Omental fat pad (tissue), 4 donors: ENCODE data around the gene SGO2. TPM values are rescaled to one million over a fixed set of nuclear protein-coding genes. Genes with fewer than 3 reads are reported as not detected.

ENCODE experiments used
- ATAC-seq: fragments of 150-250 bp; one replicate; pipeline ENCODE4 v1.9.1; 2016; ENCODE audit warnings: mild to moderate bottlenecking, moderate library complexity; ENCODE audit not compliant: low FRiP score
- DNase-seq: peaks from one replicate; pipeline ENCODE4 v3.0.0-alpha.2; 2019; ENCODE audit warnings: low spot score
- CTCF ChIP-seq, 3 donors: fragments of 450-650 bp; IDR thresholded peaks; one replicate each; pipeline ENCODE4 v1.5.1; 2016 to 2017; ENCODE audit warnings: antibody characterized with exemption in 3 of 3, mild to moderate bottlenecking in 3 of 3, moderate library complexity in 2 of 3
- total RNA-seq, 4 donors: library from RNA; depleted of rRNA; stranded (reverse); fragments of >200 nt; gene quantifications; one replicate each; pipeline ENCODE4 v1.1.0, GENCODE V29; 2016

SGO2 gene, protein sequence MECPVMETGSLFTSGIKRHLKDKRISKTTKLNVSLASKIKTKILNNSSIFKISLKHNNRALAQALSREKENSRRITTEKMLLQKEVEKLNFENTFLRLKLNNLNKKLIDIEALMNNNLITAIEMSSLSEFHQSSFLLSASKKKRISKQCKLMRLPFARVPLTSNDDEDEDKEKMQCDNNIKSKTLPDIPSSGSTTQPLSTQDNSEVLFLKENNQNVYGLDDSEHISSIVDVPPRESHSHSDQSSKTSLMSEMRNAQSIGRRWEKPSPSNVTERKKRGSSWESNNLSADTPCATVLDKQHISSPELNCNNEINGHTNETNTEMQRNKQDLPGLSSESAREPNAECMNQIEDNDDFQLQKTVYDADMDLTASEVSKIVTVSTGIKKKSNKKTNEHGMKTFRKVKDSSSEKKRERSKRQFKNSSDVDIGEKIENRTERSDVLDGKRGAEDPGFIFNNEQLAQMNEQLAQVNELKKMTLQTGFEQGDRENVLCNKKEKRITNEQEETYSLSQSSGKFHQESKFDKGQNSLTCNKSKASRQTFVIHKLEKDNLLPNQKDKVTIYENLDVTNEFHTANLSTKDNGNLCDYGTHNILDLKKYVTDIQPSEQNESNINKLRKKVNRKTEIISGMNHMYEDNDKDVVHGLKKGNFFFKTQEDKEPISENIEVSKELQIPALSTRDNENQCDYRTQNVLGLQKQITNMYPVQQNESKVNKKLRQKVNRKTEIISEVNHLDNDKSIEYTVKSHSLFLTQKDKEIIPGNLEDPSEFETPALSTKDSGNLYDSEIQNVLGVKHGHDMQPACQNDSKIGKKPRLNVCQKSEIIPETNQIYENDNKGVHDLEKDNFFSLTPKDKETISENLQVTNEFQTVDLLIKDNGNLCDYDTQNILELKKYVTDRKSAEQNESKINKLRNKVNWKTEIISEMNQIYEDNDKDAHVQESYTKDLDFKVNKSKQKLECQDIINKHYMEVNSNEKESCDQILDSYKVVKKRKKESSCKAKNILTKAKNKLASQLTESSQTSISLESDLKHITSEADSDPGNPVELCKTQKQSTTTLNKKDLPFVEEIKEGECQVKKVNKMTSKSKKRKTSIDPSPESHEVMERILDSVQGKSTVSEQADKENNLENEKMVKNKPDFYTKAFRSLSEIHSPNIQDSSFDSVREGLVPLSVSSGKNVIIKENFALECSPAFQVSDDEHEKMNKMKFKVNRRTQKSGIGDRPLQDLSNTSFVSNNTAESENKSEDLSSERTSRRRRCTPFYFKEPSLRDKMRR
- 10 to 100 TPM in 2 of 4 donors, 1 to 10 TPM in 2; 4.7 to 18.7 (median 9.5) TPM for total RNA-seq

GRCh38 chr2:200525882-200526651 is at the start of gene SGO2:
Gene SGO2, plus strand, starts transcription at chr2:200526207. Its CDS starts 6,769 bp downstream, at chr2:200532976.
- TF ChIP-seq CTCF (IDR thresholded peaks at IDR 0.05): no peak
- ATAC-seq: peak; percentile 99

DNA sequence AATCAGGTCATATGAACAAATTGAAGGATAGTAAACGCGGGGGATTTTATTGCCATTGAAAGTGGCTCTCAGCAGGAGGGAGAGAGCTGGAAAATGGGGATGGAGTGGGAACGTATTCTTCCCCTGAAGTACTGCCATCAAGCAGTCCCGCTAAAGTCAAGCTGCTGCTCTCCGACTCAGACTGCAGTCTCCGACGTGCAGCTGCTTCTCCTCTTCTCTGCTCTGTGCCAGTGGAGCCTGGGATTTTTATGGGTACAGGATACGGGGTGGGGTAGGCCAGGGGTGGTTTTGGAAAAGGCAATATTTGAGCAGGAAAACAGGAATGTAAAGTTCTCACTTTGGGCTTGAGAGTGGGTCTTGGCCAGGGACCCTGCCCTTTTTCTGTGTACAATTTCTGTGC is 49.2 kb upstream of the SGO2 start:
- no peak for DNase-seq
- no peak for ATAC-seq
- no peak for TF ChIP-seq CTCF (IDR thresholded peaks at IDR 0.05)

More at GRCh38 chr2:200525882-200526651, at the start of gene SGO2:
- peak; percentile 81 for DNase-seq

GRCh38 chr2:200477667-200478131 is 48.3 kb upstream of the SGO2 start:
- TF ChIP-seq CTCF (IDR thresholded peaks at IDR 0.05): no peak
- no peak for ATAC-seq
- no peak for DNase-seq

DNA sequence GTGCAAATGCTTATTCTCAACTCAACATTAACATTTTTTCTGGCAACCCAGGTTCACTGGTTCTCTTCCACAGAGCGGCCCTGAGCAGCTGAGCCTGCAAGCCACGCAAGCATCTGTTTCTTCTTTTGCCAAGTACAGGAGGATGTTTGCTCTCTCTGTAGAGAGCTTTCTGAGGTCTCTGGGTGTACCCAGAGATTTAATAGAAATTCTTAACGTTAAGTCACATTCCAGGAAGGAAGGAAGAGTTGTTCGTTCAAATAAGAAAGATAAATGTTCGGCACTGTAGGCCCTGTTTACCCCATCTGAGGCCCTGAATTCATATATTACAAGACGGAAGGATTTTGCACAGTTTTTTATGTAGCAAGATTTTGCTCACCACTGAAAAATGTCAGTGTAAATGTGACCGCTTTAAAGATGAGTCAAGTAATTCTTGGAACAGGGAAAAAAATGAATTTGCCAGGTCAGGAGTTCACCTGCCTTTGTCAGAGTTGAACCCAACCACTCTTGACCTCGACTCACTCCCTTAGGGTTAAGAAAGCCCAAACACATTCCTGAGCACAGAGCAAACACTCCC is 46.2 kb upstream of the SGO2 start:
- ATAC-seq (peak; percentile 74), DNase-seq (no peak)
- no peak for TF ChIP-seq CTCF (IDR thresholded peaks at IDR 0.05)

DNA sequence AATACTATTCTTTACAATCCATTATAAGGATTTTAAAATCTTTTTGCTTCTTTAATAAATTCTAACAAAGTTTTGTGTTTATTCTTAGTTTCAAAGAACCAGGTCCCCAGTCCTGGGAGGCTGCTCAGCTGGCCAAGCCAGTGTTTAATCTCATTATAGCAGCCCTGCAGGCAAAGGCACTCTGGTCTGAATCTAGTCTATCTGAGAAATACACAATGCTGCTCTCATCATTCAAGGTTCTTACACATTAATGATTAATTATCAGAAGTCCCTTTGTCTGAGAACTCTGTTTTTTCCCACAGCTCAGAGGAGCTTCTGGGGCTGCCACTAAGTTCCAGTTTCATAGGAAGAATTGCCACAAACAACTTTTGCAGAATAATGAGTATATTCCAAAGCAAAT is 43.8 kb upstream of the SGO2 start:
- DNase-seq (no peak), ATAC-seq (no peak)
- TF ChIP-seq CTCF (IDR thresholded peaks at IDR 0.05): no peak
